ENCODE results near the gene ARHGEF28.

The ARHGEF28 gene

GRCh38 chr5:73729329-73729728, 103.3 kb downstream of the ARHGEF28 start:
- no peak for ATAC-seq
- no peak for TF ChIP-seq CSRNP3 (CRISPR knock-in tag; IDR thresholded peaks at IDR 0.05)
- TF ChIP-seq POU6F1 (CRISPR knock-in tag; IDR thresholded peaks at IDR 0.05; ENCODE audit: borderline replicate concordance, low read depth): no peak
- TF ChIP-seq PPARA (CRISPR knock-in tag; IDR thresholded peaks at IDR 0.05; ENCODE audit: borderline replicate concordance): no peak
- TF ChIP-seq ESRRG (CRISPR knock-in tag; IDR thresholded peaks at IDR 0.05): no peak
- no peak for TF ChIP-seq SNAI2 (CRISPR knock-in tag; IDR thresholded peaks at IDR 0.05)
- no peak for TF ChIP-seq GLIS3 (CRISPR knock-in tag; IDR thresholded peaks at IDR 0.05)
- TF ChIP-seq RARB (CRISPR knock-in tag; IDR thresholded peaks at IDR 0.05): no peak
- TF ChIP-seq TCF4 (CRISPR knock-in tag; IDR thresholded peaks at IDR 0.05; ENCODE audit: borderline replicate concordance): no peak
- no peak for TF ChIP-seq ZC3H10 (CRISPR knock-in tag; IDR thresholded peaks at IDR 0.05)
- TF ChIP-seq PATZ1 (CRISPR knock-in tag; IDR thresholded peaks at IDR 0.05; ENCODE audit: borderline replicate concordance): no peak
- no peak for TF ChIP-seq ARNTL (CRISPR knock-in tag; IDR thresholded peaks at IDR 0.05; ENCODE audit: borderline replicate concordance, low read depth)
- no peak for TF ChIP-seq CSDC2 (CRISPR knock-in tag; IDR thresholded peaks at IDR 0.05)
- no peak for TF ChIP-seq ZFP30 (CRISPR knock-in tag; IDR thresholded peaks at IDR 0.05)
- TF ChIP-seq ZNF565 (CRISPR knock-in tag; conservative IDR thresholded peaks at IDR 0.05; ENCODE audit: low read depth): no peak
- no peak for TF ChIP-seq TSHZ2 (CRISPR knock-in tag; IDR thresholded peaks at IDR 0.05)

- no peak for TF ChIP-seq ZNF70 (CRISPR knock-in tag; IDR thresholded peaks at IDR 0.05)
- TF ChIP-seq CSRNP3 (CRISPR knock-in tag; IDR thresholded peaks at IDR 0.05): no peak
- TF ChIP-seq ESRRG (CRISPR knock-in tag; IDR thresholded peaks at IDR 0.05): no peak
- no peak for TF ChIP-seq PATZ1 (CRISPR knock-in tag; IDR thresholded peaks at IDR 0.05; ENCODE audit: borderline replicate concordance)
- no peak for TF ChIP-seq BACH2 (CRISPR knock-in tag; IDR thresholded peaks at IDR 0.05; ENCODE audit: borderline replicate concordance)
- no peak for TF ChIP-seq ARNTL (CRISPR knock-in tag; IDR thresholded peaks at IDR 0.05; ENCODE audit: borderline replicate concordance, low read depth)
- no peak for TF ChIP-seq RARB (CRISPR knock-in tag; IDR thresholded peaks at IDR 0.05)
- no peak for TF ChIP-seq TSHZ2 (CRISPR knock-in tag; IDR thresholded peaks at IDR 0.05)
- TF ChIP-seq ISL1 (CRISPR knock-in tag; IDR thresholded peaks at IDR 0.05): no peak
- no peak for TF ChIP-seq ZFP30 (CRISPR knock-in tag; IDR thresholded peaks at IDR 0.05)
- no peak for ATAC-seq
These were observed 106.0 kb downstream of the ARHGEF28 start for GRCh38 chr5:73732045-73732444.
